ENCODE measurements around the gene FBXO47. TPM values are rescaled to one million over a fixed set of nuclear protein-coding genes. Genes with fewer than 3 reads are reported as not detected.

Gene FBXO47
- total RNA-seq, 2 donors from 2014 or later, result not detected

- Histone ChIP-seq H3K27me3 (no peaks in the 10 kb centered on the region), H3K4me3 (no peak overlapping the region), H3K36me3 (replicated peaks in 1 of 2; ENCODE audit: insufficient read depth in 1 of 2, low read depth in 2 of 2) (peaks cover 2 to 4% of the 10 kb centered on the region in 2 donors), H3K4me1 (peaks cover 45% of the 10 kb centered on the region), H3K9me3 (no peaks in the 10 kb centered on the region), H3K27ac (no peak overlapping the region)
- ATAC-seq, result no peak
- 71 to 100% methylated on average over 1 to 8 of the region's 8 CpGs for WGBS, 2 donors
- no peak for DNase-seq
- intact Hi-C loops (cut with DNase I), result no loop called here
- TF ChIP-seq, protein P1, sequence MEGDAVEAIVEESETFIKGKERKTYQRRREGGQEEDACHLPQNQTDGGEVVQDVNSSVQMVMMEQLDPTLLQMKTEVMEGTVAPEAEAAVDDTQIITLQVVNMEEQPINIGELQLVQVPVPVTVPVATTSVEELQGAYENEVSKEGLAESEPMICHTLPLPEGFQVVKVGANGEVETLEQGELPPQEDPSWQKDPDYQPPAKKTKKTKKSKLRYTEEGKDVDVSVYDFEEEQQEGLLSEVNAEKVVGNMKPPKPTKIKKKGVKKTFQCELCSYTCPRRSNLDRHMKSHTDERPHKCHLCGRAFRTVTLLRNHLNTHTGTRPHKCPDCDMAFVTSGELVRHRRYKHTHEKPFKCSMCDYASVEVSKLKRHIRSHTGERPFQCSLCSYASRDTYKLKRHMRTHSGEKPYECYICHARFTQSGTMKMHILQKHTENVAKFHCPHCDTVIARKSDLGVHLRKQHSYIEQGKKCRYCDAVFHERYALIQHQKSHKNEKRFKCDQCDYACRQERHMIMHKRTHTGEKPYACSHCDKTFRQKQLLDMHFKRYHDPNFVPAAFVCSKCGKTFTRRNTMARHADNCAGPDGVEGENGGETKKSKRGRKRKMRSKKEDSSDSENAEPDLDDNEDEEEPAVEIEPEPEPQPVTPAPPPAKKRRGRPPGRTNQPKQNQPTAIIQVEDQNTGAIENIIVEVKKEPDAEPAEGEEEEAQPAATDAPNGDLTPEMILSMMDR (IDR thresholded peaks at IDR 0.05), result no peak
- no peak for TF ChIP-seq POLR2A (IDR thresholded peaks at IDR 0.05)
These were observed 76.8 kb downstream of the FBXO47 start for GRCh38 chr17:38890410-38890746.

DNA sequence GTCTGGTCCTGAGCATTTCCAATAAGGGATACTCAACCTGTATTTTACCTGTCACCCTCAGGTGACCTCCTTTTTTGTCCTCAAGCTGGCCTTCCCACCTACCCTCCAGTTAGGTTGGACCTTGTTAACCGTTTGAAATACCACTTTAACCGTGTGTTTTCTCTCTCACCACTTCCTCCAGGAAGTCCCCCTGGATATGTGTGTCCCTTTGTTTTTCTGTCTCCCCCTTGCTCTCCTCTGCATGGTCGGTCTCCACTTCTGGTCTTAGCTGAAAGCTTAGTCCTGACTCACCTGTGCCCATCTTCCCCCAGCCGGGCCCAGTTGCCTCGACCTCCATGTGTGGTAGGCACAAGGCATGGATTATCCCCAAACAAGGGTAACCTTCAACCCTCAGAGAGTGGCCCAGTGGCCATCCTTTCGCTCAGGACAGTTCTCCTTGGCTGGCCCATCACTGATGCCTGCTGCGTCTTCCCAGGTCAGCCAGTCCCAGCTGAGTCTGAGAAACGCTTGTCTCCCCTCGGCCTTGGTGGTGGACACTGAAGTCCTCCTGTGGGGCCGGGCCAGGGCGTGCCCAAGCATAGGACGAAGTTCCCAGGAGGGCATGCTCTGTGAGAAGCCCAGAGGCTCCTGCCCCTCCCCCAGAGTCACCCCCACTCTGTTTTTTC lies 77.3 kb downstream of the FBXO47 start:
- H3K27ac ChIP-seq, result no peak overlapping the region
- 87% methylated on average over 7 to 10 of the region's 12 CpGs for WGBS, 2 donors
- peaks cover 50% of the 10 kb centered on the region for H3K4me1 ChIP-seq
- peaks cover 2 to 4% of the 10 kb centered on the region in 2 donors for H3K36me3 ChIP-seq (replicated peaks in 1 of 2; ENCODE audit: insufficient read depth in 1 of 2, low read depth in 2 of 2)
- no peak for DNase-seq
- ATAC-seq, result no peak
- H3K9me3 ChIP-seq, result no peaks in the 10 kb centered on the region
- intact Hi-C loops (cut with DNase I), result no loop called here
- TF ChIP-seq POLR2A (IDR thresholded peaks at IDR 0.05), result no peak
- TF ChIP-seq, protein P1 (IDR thresholded peaks at IDR 0.05), result no peak
- no peak overlapping the region for H3K4me3 ChIP-seq
- no peaks in the 10 kb centered on the region for H3K27me3 ChIP-seq

DNA sequence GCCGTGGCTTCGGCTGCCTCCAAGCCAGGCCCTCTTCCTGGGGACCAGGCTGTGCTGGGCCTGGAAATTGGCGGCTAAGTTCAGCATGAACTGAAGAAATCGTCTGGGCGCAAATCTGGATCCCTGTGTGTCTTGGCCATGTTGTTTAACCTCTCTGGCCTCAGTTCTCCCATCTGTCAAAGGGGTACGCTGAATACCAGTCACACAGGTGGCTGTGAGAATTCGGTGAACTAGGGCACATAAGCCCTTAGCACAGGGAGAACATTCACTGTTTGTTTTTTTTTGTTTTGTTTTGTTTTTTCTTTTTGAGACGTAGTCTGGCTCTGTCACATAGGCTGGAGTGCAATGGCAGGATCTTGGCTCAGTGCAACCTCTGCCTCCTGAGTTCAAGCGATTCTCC lies 78.4 kb downstream of the FBXO47 start:
- H3K4me1 ChIP-seq, result peaks cover 50% of the 10 kb centered on the region
- WGBS, 2 donors, result 87 to 96% methylated on average over 6 to 9 of the region's 9 CpGs
- no peak overlapping the region for H3K27ac ChIP-seq
- ATAC-seq (no peak), DNase-seq (no peak)
- no peaks in the 10 kb centered on the region for H3K27me3 ChIP-seq
- H3K4me3 ChIP-seq, result no peak overlapping the region
- peaks cover 2 to 4% of the 10 kb centered on the region in 2 donors for H3K36me3 ChIP-seq (replicated peaks in 1 of 2; ENCODE audit: insufficient read depth in 1 of 2, low read depth in 2 of 2)
- no peaks in the 10 kb centered on the region for H3K9me3 ChIP-seq
- intact Hi-C loops (cut with DNase I), result no loop called here
- TF ChIP-seq POLR2A (IDR thresholded peaks at IDR 0.05), result no peak

- H3K27me3 ChIP-seq, result no peaks in the 10 kb centered on the region
- DNase-seq (peak in 1 of 4 donors; percentile 54), ATAC-seq (no peak)
- no peak overlapping the region for H3K4me3 ChIP-seq
- TF ChIP-seq, protein P1 (IDR thresholded peaks at IDR 0.05), result no peak
- TF ChIP-seq POLR2A (IDR thresholded peaks at IDR 0.05), result no peak
- H3K36me3 ChIP-seq (replicated peaks in 1 of 2; ENCODE audit: insufficient read depth in 1 of 2, low read depth in 2 of 2), result peaks cover 0 to 3% of the 10 kb centered on the region in 2 donors
- 60% methylated on average over 6 to 8 of the region's 8 CpGs for WGBS, 2 donors
- peaks cover 50% of the 10 kb centered on the region for H3K4me1 ChIP-seq
- intact Hi-C loops (cut with DNase I), result no loop called here
- H3K27ac ChIP-seq, result peak overlapping the region in 2 of 4 donors; percentile 38 to 42
- H3K9me3 ChIP-seq, result no peaks in the 10 kb centered on the region
These were observed 80.6 kb downstream of the FBXO47 start for GRCh38 chr17:38886643-38887010.

Small RNAs within 50 kb of the gene (microRNA-seq; reads per million reads assigned to microRNA genes)
- gene MIR6779 (ENCODE audit: borderline number of aligned reads in 2 of 2, borderline replicate concordance in 2 of 2), result 0 to 0.45 reads per million in 2 donors

Small RNAs within 50 kb of the gene (small RNA-seq; reads per million reads assigned to genes)
- not detected for gene MIR6779

Other genes with a start within 250 kb of the FBXO47 start
- 10 to 100 TPM; 11.2 TPM for gene CISD3, start 237.1 kb downstream of the FBXO47 start, total RNA-seq
- 1 to 10 TPM; 5.9 to 9.3 TPM for gene PCGF2, start 219.1 kb downstream of the FBXO47 start, total RNA-seq
- 10 to 100 TPM; 68.2 to 99.2 TPM for gene PSMB3, start 214.7 kb downstream of the FBXO47 start, total RNA-seq
- gene PIP4K2B, start 167.8 kb downstream of the FBXO47 start, total RNA-seq, result 10 to 100 TPM; 20.2 to 30.3 TPM
- 10 to 100 TPM; 15.0 to 39.2 TPM for gene CWC25, start 142.1 kb downstream of the FBXO47 start, total RNA-seq
- 100 to 1,000 TPM; 693 to 755 TPM for gene RPL23, start 113.7 kb downstream of the FBXO47 start, total RNA-seq
- gene LASP1, start 97.3 kb downstream of the FBXO47 start, total RNA-seq, result 10 to 100 TPM; 70.3 to 76.1 TPM
- gene PLXDC1, start 184.2 kb upstream of the FBXO47 start, total RNA-seq, result 1 to 10 TPM in 1 of 2 donors, not detected in 1; 6.5 TPM
- under 1 TPM in 1 of 2 donors, not detected in 1; 0.26 TPM for gene ARL5C, start 198.8 kb upstream of the FBXO47 start, total RNA-seq
- 1 to 10 TPM; 2.3 TPM for gene CACNB1, start 230.3 kb upstream of the FBXO47 start, total RNA-seq
- gene RPL19, start 232.9 kb upstream of the FBXO47 start, total RNA-seq, result 1,000 to 10,000 TPM; 1,534 to 2,029 TPM

All from body of pancreas (tissue), 4 donors.